Type B pancreatic cell (in vitro differentiated cells): ENCODE measurements around the gene MAN2B2. TPM values are rescaled to one million over a fixed set of nuclear protein-coding genes. Genes with fewer than 3 reads are reported as not detected.
A peak's percentile ranks its signal among the peaks of the same experiment; 100 is the strongest.
"Not testable (repeated sequence)": the region's sequence is repeated elsewhere in the genome, so short reads cannot be mapped to it uniquely, and the experiment has no call there.

ENCODE experiments used
- DNase-seq: peaks from one replicate; pipeline ENCODE4 v3.0.0; 2021; ENCODE audit warnings: mixed read lengths; ENCODE audit not compliant: unreplicated experiment; ENCODE audit errors: extremely low spot score
- H3K27ac Mint-ChIP-seq: 2 replicates; pipeline ENCODE4 v1.8.0; 2021; ENCODE audit warnings: mild to moderate bottlenecking, mixed read lengths
- H3K27me3 Mint-ChIP-seq: 2 replicates; pipeline ENCODE4 v1.8.0; 2021; ENCODE audit warnings: mixed read lengths
- H3K36me3 Mint-ChIP-seq: 2 replicates; pipeline ENCODE4 v1.8.0; 2021; ENCODE audit warnings: mixed read lengths
- H3K4me1 Mint-ChIP-seq: one replicate; pipeline ENCODE4 v1.8.0; 2021; ENCODE audit warnings: mixed read lengths; ENCODE audit not compliant: unreplicated experiment
- H3K4me3 Mint-ChIP-seq: 2 replicates; pipeline ENCODE4 v1.8.0; 2021; ENCODE audit warnings: mild to moderate bottlenecking, mixed read lengths
- H3K9me3 Mint-ChIP-seq: 2 replicates; pipeline ENCODE4 v1.8.0; 2021; ENCODE audit warnings: mixed read lengths
- CTCF ChIP-seq: fragments of 200-600 bp; sonication (generic); conservative IDR thresholded peaks from 2 replicates; pipeline ENCODE4 v1.5.0; 2021; ENCODE audit warnings: antibody characterized with exemption, mild to moderate bottlenecking
- total RNA-seq: library from RNA; stranded (reverse); gene quantifications from 2 replicates; pipeline ENCODE4 v1.2.1, GENCODE V29; 2021; ENCODE audit warnings: low replicate concordance

Gene MAN2B2
- total RNA-seq, 1 donor from 2014 or later, result 17.4 TPM

GRCh38 chr4:6672131-6672530, 97.1 kb downstream of the MAN2B2 start:
- H3K27me3 Mint-ChIP-seq, result no peaks in the 10 kb centered on the region
- H3K27ac Mint-ChIP-seq, result no peak overlapping the region
- no peaks in the 10 kb centered on the region for H3K9me3 Mint-ChIP-seq
- no peak for DNase-seq
- peaks cover 21% of the 10 kb centered on the region for H3K36me3 Mint-ChIP-seq
- H3K4me1 Mint-ChIP-seq, result peaks cover 31% of the 10 kb centered on the region
- H3K4me3 Mint-ChIP-seq, result no peak overlapping the region
- no peak for TF ChIP-seq CTCF

- H3K27ac Mint-ChIP-seq, H3K27me3 Mint-ChIP-seq, DNase-seq, H3K9me3 Mint-ChIP-seq: not testable (repeated sequence)
- Mint-ChIP-seq H3K4me3 (peak overlapping the region; percentile 96), H3K4me1 (peaks cover 36% of the 10 kb centered on the region), H3K36me3 (peaks cover 26% of the 10 kb centered on the region)
These were observed 97.7 kb downstream of the MAN2B2 start for GRCh38 chr4:6672541-6673190.

Other genes with a start within 250 kb of the MAN2B2 start
- 10.8 and 52.6 TPM in 2 replicates for gene PPP2R2C, start 102.6 kb upstream of the MAN2B2 start, total RNA-seq
- 234 and 293 TPM in 2 replicates for gene MRFAP1, start 65.5 kb downstream of the MAN2B2 start, total RNA-seq
- gene S100P, start 118.7 kb downstream of the MAN2B2 start, total RNA-seq, result 58.9 and 80.8 TPM in 2 replicates
- gene MRFAP1L1, start 134.7 kb downstream of the MAN2B2 start, total RNA-seq, result 61.3 and 73.0 TPM in 2 replicates
- 19.1 and 21.4 TPM in 2 replicates for gene BLOC1S4, start 141.0 kb downstream of the MAN2B2 start, total RNA-seq
- gene KIAA0232, start 207.5 kb downstream of the MAN2B2 start, total RNA-seq, result 33.9 and 35.9 TPM in 2 replicates